Lower leg skin (tissue), 4 donors: ENCODE data around the gene CDKN2B-AS1. TPM values are rescaled to one million over a fixed set of nuclear protein-coding genes. Genes with fewer than 3 reads are reported as not detected.

Experiments
- DNase-seq, 2 donors: peaks; one replicate each; pipeline ENCODE4 v3.0.0-alpha.2; 2019; ENCODE audit warnings: low spot score in 2 of 2
- H3K4me3 ChIP-seq: fragments of 200-600 bp; sonication (generic); 2 replicates; pipeline ENCODE4 v1.5.1; 2017; ENCODE audit warnings: mild to moderate bottlenecking, low read depth; ENCODE audit not compliant: poor library complexity, severe bottlenecking
- CTCF ChIP-seq, 3 donors: fragments of 450-650 bp; IDR thresholded peaks; one replicate each; pipeline ENCODE4 v1.5.1; 2016; ENCODE audit warnings: antibody characterized with exemption in 3 of 3, mild to moderate bottlenecking in 3 of 3, moderate library complexity in 2 of 3
- POLR2A ChIP-seq, 2 donors: fragments of 450-650 bp; IDR thresholded peaks; one replicate each; pipeline ENCODE4 v1.6.1; 2016 to 2017; ENCODE audit warnings: antibody characterized with exemption in 2 of 2, mild to moderate bottlenecking in 1 of 2, moderate library complexity in 1 of 2
- WGBS, 2 donors: methylation state at CpG; one replicate each; pipeline ENCODE4 v1.1.5; 2018; 5-methylcytosine and 5-hydroxymethylcytosine counted together
- intact Hi-C: fragments of 100-400 bp; cut with DNase I; formaldehyde crosslinking; loops from one replicate; pipeline ENCODE4 v1.15.0; 2023; ENCODE audit warnings: low total_unique reads
- total RNA-seq, 4 donors: library from RNA; depleted of rRNA; stranded (reverse); fragments of >200 nt; gene quantifications; one replicate each; pipeline ENCODE4 v1.1.0, GENCODE V29; 2016

The CDKN2B-AS1 gene
- total RNA-seq, 4 donors from 2014 or later = 0.49 TPM; not detected in 3

- TF ChIP-seq POLR2A (IDR thresholded peaks at IDR 0.05) = no peak
- no peak for DNase-seq
- no peak overlapping the region for H3K4me3 ChIP-seq
- intact Hi-C loops = no loop called here
These were observed 10.5 kb upstream of the CDKN2B-AS1 start for GRCh38 chr9:21984101-21984500.

- no peak for DNase-seq
- H3K4me3 ChIP-seq = no peak overlapping the region
- TF ChIP-seq CTCF (IDR thresholded peaks at IDR 0.05) (no peak), POLR2A (IDR thresholded peaks at IDR 0.05) (no peak)
- intact Hi-C loops = no loop called here
- WGBS, 2 donors = 82 to 83% methylated on average over 5 of the region's 5 CpGs
These were observed 8.5 kb upstream of the CDKN2B-AS1 start for GRCh38 chr9:21985964-21986667.

GRCh38 chr9:21988056-21988990, 6.3 kb upstream of the CDKN2B-AS1 start:
- intact Hi-C loops = no loop called here
- H3K4me3 ChIP-seq = no peak overlapping the region
- no peak for DNase-seq
- no peak for TF ChIP-seq POLR2A (IDR thresholded peaks at IDR 0.05)
- TF ChIP-seq CTCF (IDR thresholded peaks at IDR 0.05) = no peak
- WGBS, 2 donors = 35 to 37% methylated on average over 9 of the region's 9 CpGs

GRCh38 chr9:21989440-21990189, 5.0 kb upstream of the CDKN2B-AS1 start:
- no peak for TF ChIP-seq CTCF (IDR thresholded peaks at IDR 0.05)
- no peak for TF ChIP-seq POLR2A (IDR thresholded peaks at IDR 0.05)
- DNase-seq = no peak
- H3K4me3 ChIP-seq = no peak overlapping the region
- 23 to 28% methylated on average over 35 of the region's 35 CpGs for WGBS, 2 donors
- intact Hi-C loops = no loop called here

- intact Hi-C loops = no loop called here
- WGBS, 2 donors = 88 to 97% methylated on average over 5 of the region's 5 CpGs
- H3K4me3 ChIP-seq = no peak overlapping the region
These were observed 3.3 kb upstream of the CDKN2B-AS1 start for GRCh38 chr9:21991072-21991959.

More at GRCh38 chr9:21991072-21991959, 3.3 kb upstream of the CDKN2B-AS1 start:
- no peak for DNase-seq
- TF ChIP-seq CTCF (IDR thresholded peaks at IDR 0.05) (no peak), POLR2A (IDR thresholded peaks at IDR 0.05) (no peak)
